ENCODE measurements around the gene GOT1.

GOT1 gene

DNA sequence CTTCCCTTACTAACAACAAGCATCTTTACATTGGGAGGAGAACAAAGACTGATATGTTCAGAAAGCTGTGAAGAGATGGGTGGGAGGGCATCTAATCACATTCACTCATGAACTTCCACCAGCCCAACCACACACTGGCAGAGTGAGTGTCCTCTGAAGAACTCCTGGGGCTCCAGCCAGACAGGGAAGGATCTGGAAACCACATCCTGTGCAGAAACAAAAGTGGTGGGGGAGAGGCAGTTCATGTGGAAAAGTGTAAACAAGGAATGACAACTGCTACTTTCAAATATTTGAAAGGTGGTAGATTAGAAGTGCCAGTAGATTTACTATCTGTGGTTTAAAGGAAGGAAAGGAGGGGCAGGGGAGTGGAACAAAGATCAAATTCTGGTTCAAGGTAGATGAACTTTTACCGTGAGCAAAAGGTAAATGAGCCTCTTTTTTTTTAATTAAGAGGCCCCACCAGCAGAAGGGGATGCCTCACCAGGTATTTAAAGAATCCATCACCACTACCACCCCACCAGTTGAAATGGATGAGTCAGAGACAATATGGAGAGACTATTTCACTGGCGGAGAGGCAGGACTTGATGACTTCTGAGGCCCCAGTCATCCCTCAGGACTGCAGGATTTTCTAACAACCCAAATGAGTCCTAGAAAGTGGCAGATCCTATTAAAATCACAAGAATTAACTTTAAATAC is 34.5 kb downstream of the GOT1 start:
- DNase-seq (ENCODE audit: low read depth in 2 of 2) = no peak

DNA sequence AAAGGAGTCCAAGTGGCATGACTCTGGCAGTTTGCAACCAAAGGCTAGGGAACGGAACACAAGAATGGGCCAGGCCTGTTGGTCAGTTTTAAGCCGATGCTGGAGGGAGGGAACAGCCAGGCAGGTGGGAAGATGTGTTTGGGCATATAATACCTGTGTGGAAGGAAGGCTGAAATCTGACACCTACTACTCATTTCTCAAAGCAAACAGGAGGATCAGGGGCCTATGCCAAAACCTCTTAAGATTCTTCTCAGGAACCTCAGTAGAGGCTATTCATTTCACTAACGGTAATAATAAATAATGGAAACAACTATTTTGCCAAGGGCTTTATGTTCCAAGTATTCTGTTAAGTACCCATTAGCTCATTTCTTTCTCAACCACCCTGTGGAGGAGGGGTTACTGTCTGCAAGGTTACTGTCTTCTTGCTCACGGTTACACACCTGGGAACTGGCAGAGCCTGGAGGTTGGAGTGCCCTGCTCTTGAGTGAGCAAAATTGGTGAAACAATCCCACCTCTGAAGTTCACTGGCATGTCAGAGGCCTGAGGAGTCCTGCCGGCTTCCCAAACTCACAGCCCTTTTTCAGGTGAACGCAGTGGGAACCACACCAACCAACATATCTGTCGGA is 35.5 kb downstream of the GOT1 start:
- DNase-seq (ENCODE audit: low read depth in 2 of 2) = no peak

DNA sequence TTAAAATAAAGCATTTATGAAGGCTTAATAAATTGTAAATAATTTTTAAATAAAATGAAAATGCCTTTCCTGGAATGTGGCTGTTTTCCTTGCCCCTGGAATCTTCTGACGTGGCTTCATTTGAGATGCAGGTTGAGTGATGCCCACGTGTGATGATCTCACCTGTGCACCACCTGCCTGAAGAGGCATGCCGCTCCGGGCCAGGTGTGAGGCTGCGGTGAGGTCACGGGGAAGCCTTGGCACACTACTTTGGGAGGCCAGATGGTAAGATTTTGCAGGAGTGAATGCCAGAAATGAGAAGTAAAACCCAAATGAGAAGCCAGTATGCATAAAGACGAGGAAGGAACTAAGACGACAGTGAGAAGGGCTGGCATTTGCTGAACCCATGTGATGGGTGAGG is 36.2 kb downstream of the GOT1 start:
- no peak for DNase-seq (ENCODE audit: low read depth in 2 of 2)

DNA sequence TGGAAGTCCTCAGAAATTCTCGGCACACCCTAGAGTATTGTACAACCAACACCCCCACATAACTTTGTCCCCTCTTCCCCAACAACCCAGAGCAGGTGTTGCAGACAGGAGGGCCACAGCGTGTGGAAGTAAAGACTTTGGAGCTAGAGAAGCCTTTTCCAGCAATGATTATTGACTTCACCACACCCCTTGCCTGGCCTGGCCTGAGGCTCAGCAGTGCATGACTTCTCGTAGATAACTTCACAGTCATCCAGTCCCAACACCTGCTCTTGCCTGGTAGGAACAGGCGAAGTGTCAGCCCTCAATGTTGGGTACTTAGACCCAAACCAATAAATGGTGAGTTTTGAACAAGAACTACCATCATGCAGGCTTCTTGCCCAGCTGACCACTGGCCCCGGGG is 36.7 kb downstream of the GOT1 start:
- no peak for DNase-seq (ENCODE audit: low read depth in 2 of 2)

DNA sequence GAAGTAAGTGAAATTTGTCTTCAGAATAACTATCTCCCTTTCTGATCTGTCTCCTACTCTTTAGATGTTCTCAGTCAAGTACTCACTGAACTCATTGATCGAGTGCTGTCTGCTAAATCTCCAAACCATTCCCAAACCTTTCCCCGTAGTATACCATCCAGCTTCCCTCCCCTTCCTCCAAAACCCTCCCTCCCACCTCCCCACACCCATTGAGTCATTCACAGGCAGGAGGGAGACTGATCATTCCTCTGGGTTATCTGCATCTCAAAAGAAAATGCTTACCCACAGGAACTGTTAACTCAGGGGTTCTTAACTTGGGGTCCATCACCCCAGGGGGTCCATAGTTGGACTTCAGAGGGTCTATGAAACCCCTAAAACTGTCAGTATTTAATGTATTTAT is 37.4 kb downstream of the GOT1 start:
- no peak for DNase-seq (ENCODE audit: low read depth in 2 of 2)

DNA sequence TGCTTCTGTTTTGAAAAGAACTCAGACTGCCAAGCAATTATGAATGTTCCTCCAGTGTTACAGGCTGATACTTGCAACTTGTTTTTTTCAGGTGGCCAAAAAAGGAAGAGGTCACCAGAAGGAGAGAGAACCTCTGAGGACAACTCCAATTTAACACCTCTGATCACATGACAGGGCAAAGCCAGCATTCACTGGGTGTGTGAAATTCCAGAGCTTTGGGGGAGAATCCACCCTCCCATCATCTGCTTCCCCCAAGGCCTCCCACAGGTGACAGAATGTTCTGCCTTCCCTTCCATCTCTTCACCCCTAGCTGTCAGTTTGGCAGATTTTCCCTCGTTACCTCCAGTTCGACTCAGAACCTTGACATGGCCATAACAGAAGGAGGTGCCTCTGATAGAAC is 39.1 kb downstream of the GOT1 start:
- no peak for DNase-seq (ENCODE audit: low read depth in 2 of 2)

DNA sequence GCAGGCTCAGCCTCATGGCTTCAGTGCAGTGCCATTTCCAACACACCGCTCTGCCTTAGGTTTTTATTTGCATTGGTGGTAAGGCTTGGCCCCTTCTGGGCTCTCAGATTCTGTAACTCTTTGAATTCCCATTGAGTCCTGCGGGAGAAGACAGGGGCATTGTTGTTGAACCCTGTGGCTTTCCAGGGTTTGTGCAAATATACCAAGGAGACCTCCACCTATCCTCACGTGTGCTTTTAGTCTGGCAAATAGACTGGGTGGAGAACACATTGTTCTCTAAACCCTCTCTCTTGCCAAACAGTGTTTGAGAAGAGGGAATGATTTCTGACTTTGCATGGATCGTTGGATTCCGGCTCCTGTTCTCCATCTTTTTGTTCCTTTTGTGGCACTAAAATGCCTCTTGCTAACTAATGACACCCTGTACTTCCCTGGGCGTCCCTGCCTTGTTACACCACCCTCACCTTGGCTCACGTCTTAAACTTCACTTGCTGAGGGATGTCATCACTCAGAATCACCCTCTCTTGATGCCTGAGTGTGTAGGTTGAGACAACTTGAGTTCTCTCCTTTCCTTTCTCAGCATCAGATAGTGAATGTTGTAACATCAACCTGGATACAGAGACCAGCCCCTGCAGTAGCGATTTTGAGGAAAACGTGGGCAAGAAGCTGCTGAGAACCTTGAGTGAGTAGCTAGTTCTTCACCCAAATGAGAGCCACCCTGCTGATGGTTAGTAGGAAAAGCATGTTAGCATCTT is 40.5 kb downstream of the GOT1 start:
- no peak for DNase-seq (ENCODE audit: low read depth in 2 of 2)

DNA sequence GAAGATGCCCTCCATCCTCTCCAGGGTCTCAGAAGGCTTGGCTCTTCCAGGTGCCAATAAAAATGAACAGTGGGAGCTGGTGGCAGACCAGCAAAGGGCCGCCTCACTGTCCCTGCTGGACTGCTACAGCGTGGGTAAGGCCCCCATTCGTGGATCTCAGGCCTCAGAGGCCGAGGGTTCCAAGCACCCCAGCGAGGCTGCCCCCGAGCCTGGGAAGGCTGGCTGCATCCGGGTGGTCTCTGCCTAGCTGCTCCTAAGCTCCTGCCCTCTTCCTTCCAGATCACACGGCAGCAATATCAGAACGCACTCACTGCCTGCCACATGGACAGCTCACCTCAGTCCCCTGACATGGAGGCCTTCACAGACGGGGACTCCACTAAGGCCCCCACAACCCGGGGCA is 42.9 kb downstream of the GOT1 start:
- DNase-seq (ENCODE audit: low read depth in 2 of 2) = no peak

DNA sequence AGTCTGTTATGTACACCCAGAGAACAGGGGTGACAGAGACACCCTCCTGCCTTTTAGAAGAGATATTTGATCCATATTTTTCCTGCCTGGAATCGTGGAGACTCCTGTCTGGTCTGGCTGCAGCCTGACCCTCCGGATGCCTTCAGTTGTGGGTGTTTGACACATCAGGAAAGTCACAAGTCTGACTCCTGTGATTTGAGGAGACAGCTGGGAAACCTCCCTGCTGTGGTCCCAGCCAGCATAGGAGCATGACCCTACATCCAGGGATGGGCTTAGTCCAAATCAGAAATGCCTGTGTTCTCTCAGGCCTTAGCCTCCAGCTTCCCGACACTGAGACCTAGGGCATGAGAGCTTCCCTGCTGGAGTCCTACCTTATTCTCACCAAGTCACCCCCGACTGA is 43.4 kb downstream of the GOT1 start:
- no peak for DNase-seq (ENCODE audit: low read depth in 2 of 2)

DNA sequence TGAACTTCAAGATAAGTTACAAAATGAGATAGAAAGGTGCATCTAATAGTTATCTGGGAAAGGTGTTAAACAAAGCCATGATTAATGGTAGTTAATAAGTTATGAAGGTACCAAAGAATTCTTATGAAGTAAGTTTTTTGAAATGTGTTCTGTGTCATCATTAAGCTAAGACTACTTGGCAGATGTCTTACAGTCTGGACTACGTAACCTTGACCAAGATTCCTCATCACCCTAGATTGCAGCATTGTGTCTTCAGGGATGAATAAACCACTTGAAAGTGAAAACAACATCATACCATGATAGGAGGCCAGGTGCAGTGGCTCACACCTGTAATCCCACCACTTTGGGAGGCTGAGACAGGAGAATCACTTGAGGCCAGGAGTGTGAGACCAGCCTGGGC is 48.2 kb downstream of the GOT1 start:
- no peak for DNase-seq (ENCODE audit: low read depth in 2 of 2)

DNA sequence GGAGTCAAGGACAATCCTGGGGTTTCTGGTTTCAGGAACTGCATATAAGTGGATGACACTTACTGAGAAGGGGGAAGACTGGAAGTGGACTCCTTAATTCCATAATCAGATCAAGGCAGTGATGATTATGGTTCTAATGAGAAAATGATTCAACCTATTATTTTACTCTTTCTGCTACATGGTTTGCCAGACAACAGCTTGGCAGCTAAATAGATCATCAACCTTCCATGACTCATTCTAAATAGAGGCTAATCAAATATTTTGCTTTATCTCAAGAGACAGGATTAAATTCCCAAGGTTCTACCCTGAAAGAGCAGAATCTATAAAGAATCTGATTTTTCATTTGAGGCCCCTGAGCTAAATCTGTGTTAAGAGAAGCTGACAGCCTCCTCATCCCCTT is 55.0 kb downstream of the GOT1 start:
- DNase-seq (ENCODE audit: low read depth in 2 of 2) = no peak

DNA sequence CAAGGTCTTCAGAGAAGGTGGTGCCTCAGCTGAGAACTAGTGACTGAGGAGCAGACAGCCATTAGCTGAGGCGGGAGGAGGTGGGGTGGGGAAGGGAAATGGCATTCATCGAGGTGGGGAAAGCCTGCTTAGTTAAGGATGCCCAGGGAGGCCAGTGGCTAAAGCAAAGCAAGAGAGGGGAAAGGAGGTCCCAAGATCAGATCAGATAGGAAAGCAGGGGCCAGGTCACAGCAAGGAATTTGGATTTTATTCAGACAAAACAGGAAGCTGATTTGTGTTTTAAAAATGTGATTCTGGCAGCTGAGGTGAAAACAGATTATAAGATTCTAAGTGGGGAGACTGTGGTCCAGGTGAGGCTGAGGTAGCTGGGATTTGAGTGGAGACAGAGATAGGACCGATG is 55.5 kb downstream of the GOT1 start:
- DNase-seq (ENCODE audit: low read depth in 2 of 2) = no peak

DNA sequence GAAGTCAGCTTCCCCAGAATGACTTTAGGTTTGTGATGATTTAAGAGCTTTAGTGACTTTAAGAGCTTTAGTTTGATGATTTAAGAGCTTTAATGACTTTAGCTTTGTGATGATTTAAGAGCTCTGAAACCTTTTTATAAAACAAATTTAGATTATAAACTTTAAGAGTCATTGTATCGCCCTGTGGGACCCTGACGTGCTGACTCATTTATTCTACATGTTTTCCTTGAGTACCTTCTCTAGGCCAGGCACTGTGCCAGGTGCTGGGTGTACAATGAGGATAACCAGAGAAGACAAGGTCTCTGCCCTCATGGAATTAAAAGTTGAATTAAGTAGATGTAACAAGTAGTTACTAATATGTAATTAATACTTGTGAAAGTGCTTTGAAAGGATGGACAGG is 55.9 kb downstream of the GOT1 start:
- no peak for DNase-seq (ENCODE audit: low read depth in 2 of 2)

DNA sequence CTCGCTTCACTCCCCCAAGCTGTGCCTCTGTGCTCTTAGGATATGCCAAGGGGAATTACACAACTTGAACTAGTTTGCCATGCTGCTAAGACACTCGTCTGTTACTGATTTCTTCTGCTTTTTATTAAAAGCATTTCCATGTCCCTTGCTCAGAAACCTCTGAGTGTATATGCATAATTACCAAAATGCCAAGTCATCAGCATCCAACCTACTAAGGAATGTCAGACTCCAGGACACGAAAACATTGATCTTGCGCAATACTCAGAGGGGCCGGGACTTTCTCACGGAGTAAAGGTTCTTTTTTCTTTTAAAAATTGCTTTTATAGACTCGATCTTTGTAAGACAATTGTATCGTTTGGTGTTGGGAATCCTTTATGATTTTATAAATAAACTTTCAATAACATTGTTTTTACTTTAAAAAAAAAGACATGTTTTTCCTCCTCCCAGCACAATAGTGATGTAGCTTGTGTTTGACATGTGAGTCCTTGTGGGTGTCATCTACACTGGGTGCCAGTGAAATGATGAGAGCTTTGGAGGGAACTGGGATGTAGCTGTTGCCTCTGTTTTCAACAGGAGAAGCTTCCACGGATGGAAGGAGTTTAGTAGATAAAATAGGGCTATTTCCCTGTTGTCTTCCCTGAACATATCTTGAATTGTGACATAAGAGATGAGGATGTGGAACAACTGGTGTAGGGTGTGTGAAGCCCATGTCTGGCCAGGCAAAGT is 57.7 kb downstream of the GOT1 start:
- no peak for DNase-seq (ENCODE audit: low read depth in 2 of 2)

DNA sequence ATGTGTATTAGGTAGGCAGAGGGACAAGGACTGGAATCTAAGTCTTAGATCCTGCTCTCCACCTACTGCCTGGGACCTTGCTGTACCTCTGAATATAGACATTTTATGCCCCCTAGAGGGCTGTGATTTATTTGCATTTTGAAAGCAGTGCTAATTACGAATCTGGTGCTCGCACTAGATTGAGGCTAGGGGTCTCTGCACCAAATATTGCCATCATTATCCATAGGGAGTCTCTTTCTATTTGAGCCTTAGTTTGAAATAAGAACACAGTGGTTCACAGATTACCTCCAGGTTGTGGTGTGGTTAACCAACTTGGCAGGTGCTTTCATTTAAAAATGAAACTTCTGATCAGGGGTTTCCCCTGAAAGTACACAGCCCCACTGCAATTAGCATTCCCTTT is 59.4 kb downstream of the GOT1 start:
- DNase-seq (ENCODE audit: low read depth in 2 of 2) = no peak

DNA sequence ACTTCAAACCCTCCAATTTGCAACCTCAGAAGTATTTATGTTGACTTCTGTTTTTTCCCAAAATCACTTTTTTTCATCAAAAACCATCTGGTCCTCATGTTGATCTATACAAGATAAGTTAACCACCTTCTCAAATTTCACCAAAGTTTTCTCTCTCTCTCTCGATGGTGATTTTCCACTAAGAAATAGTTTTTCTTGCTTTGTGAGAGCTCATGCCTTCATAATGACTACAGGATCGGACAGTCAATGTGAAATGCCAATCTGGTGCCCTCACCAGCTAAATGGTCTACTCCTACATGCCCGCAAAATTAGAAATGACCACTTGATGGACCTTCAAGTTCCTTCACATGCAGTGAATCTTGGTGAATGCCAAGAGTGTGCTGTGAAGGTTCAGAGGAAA is 60.9 kb downstream of the GOT1 start:
- no peak for DNase-seq (ENCODE audit: low read depth in 2 of 2)

DNA sequence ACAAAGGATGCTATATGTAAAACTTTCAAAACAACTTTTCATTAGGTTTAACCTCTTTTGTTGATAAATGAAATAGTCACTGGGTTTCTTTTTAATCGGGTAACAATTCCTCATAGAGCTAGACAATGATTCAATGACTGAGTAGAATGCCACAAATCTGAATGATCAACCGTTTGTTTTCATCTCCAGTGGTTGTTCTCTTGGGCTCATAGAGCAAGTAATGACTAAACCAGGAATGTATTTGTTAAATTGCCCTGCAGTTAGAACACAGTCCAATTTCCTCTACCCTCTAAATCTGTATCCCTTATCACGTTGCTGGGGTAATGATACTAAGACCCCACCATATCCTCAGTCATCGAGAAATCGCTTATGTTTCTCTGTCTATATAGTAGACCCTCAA is 61.3 kb downstream of the GOT1 start:
- DNase-seq (ENCODE audit: low read depth in 2 of 2) = no peak

DNA sequence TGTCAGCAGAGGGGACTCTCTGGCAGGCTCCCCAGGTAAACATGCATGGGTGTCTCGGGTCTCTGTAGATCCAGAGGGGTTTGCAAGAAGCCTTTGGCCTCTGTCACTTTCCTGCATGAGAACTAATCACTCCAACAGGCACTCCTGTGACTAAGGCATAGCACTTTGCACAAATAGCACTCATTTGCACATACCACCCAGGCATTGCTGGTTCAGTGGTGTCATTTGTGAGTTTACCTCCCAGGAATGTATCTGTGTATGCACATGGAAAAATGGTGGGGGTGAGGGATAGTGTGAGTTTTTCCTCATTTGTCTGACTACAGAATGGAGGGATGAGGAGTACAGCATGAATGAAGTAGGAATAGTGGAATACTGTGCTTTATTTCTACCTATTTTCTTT is 61.8 kb downstream of the GOT1 start:
- DNase-seq (ENCODE audit: low read depth in 2 of 2) = no peak

DNA sequence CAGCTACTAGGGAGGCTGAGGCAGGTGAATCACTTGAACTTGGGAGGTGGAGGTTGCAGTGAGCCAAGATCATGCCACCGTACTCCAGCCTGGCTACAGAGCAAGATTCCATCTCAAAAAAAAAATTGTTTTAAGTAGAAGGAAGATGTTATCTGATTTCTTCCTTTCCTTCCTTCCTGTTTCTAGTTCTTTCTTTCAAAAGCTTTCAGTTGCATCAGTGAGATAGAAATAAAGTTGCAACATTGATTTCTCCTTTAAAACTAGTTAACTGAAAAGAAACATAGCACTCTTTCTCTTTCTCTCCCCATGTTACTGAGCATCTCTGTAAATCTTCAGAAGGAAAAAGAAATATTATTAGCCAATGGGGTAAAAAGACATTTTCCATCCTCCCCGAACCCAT is 63.8 kb downstream of the GOT1 start:
- DNase-seq (ENCODE audit: low read depth in 2 of 2) = no peak

DNA sequence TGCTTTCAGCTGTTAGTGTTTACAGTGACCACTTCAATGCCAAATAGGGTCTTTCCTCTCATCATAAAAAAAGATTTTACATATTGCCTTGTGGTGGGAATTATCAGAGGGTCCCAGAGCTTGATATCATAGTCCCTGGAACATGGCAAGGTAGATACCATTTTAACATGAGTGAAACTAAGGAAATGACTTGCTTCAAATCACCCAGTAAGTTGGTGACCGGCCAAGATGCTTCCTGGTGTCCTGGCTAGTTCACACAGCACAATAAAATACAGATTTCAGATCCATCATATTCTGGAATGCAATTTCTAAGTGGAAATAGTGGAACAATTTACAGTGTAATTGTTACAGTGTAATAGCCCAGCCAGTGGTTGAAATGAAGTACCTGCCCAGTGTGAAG is 64.7 kb downstream of the GOT1 start:
- no peak for DNase-seq (ENCODE audit: low read depth in 2 of 2)

DNA sequence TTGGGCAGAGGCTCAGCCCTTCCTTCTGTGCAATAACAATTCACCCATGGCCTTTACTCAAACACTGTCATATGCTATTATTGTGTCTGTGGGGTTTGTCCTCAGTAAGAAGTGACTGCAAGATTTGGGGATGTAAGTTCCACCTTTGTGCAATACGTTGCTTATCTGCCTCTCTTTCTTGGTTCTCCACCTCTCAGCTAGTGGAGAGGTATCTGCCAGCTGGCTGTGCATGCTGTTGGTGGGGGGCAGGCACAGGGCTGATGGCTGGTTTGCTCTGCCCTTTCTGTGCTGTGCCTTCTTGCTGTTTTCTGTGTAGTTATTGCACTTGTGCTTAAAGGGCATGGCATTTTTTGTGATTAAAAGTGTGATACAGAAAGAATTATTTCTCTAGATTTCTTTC is 65.1 kb downstream of the GOT1 start:
- no peak for DNase-seq (ENCODE audit: low read depth in 2 of 2)

DNA sequence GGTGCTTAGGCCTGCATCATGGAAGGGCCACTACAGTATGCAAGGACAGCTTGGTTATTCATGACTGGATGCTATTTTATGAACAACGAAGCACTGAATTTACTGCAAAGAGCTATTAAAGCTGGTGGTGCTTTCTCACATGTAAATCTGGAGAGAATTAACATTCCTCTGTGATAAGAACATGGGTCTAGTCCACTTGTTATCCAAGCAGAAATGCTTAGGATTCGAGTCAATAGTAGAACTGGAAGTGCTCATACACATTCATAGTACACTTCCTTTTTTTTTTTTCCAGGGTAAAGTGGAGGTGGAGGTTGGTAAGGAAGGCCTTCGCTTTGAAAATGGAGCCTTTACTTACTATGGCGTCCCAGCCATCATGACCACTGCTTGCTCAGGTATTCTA is 66.3 kb downstream of the GOT1 start:
- DNase-seq (ENCODE audit: low read depth in 2 of 2) = no peak

DNA sequence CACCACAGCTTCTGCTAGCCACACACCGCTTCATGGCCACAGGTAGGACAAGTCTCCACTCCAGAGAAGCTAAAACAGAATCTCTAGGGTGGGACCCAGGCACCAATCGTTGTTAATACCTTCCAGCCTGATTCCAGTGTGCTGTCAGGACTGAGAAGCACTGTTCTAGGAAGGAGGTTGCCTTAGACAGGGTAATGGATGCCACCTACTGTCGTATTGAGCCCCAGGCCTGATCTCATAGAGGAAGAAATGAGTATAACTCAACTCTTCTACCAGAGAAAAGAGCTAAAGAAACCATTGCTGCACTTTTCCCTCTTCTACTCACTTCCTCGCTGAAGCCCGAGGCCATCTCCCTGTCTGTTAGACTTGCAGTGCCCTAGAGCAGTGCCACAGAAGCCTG is 69.5 kb downstream of the GOT1 start:
- DNase-seq (ENCODE audit: low read depth in 2 of 2) = no peak
